Measurements from ENCODE around the gene NCAPG2. TPM values are rescaled to one million over a fixed set of nuclear protein-coding genes. Genes with fewer than 3 reads are reported as not detected.

Gene NCAPG2
- total and polyA plus RNA-seq, 10 of the 15 experiments (the other 5 are each of a cell fraction or from before 2014, with no cell fraction given): 11.2 to 78.2 (median 49.2) TPM

- TF ChIP-seq ZBTB40 (IDR thresholded peaks at IDR 0.05; ENCODE audit: borderline replicate concordance): no peak
Measured at GRCh38 chr7:158751199-158751598, 46.6 kb upstream of the NCAPG2 start (continued).

GRCh38 chr7:158750702-158751101 lies 46.1 kb upstream of the NCAPG2 start:
- CTCF ChIA-PET: interaction anchor here (1.3 kb wide), 1 partner anchor 77 kb away, joined by 3 read pairs; no protein-coding TSS in a partner anchor
- TF ChIP-seq ZSCAN29 (IDR thresholded peaks at IDR 0.05): no peak
- no TSS peak for BruUV-seq (replicated peaks)

More at GRCh38 chr7:158750702-158751101, 46.1 kb upstream of the NCAPG2 start:
- Histone ChIP-seq H3K9ac (ENCODE audit: control insufficient read depth, insufficient read depth, low read length) (no peak overlapping the region), H3K36me3 (ENCODE audit: control insufficient read depth in 2 of 2, insufficient read depth in 2 of 2, low read length in 1 of 2) (peaks cover 1 to 3% of the 10 kb centered on the region in 2 experiments; a peak in 3 of 4 replicates), H3K27ac (ENCODE audit: control insufficient read depth, insufficient read depth) (no peak overlapping the region), H3K4me3 (no peak overlapping the region), H3K9me3 (replicated peaks; ENCODE audit: control insufficient read depth, insufficient read depth, low read length) (no peaks in the 10 kb centered on the region), H3K27me3 (replicated peaks in 1 of 2; ENCODE audit: control insufficient read depth in 2 of 2, insufficient read depth in 2 of 2, low read length in 1 of 2) (no peaks in the 10 kb centered on the region), H2AFZ (ENCODE audit: control insufficient read depth, low read depth, low read length) (no peak overlapping the region), H3K4me2 (ENCODE audit: control insufficient read depth, insufficient read depth) (no peak overlapping the region), H4K20me1 (ENCODE audit: control insufficient read depth, insufficient read depth) (no peaks in the 10 kb centered on the region), H3K4me1 (ENCODE audit: control insufficient read depth, insufficient read depth, low read length) (no peaks in the 10 kb centered on the region), H3K79me2 (ENCODE audit: control insufficient read depth, insufficient read depth, low read length) (no peaks in the 10 kb centered on the region)
- in situ Hi-C loops (cut with MboI) (no loop called here), intact Hi-C loops (cut with micrococcal nuclease; ENCODE audit: unreplicated experiment) (no loop called here)
- ChIA-PET POLR2A (no interaction called here), RAD21 (ENCODE audit: unreplicated experiment) (interaction anchor here (0.7 kb wide), 1 partner anchor 226 kb away, joined by 3 read pairs; no protein-coding TSS in a partner anchor), SMC1A (ENCODE audit: uncharacterized antibody, unreplicated experiment) (interaction anchor here (0.6 to 2.6 kb wide), 5 partner anchors 12 to 226 kb away, joined by 3 to 11 read pairs (median 6); no protein-coding TSS in a partner anchor)
- 98% methylated on average over 3 of the region's 3 CpGs for WGBS (ENCODE audit: insufficient coverage, insufficient replicate concordance, low lambda C conversion rate, missing lambda C conversion rate)
- DNase-seq (ENCODE audit: low read depth, low spot score) (no peak), ATAC-seq (no peak), FAIRE-seq (no peak)
